Measurements from ENCODE around the gene DLG1.

Gene DLG1

GRCh38 chr3:197149528-197149927, 148.9 kb downstream of the DLG1 start:
- ChIA-PET CTCF (no interaction called here), POLR2A (no interaction called here)
- DNase-seq (ENCODE audit: extremely low spot score), result no peak
- TF ChIP-seq, protein P1, sequence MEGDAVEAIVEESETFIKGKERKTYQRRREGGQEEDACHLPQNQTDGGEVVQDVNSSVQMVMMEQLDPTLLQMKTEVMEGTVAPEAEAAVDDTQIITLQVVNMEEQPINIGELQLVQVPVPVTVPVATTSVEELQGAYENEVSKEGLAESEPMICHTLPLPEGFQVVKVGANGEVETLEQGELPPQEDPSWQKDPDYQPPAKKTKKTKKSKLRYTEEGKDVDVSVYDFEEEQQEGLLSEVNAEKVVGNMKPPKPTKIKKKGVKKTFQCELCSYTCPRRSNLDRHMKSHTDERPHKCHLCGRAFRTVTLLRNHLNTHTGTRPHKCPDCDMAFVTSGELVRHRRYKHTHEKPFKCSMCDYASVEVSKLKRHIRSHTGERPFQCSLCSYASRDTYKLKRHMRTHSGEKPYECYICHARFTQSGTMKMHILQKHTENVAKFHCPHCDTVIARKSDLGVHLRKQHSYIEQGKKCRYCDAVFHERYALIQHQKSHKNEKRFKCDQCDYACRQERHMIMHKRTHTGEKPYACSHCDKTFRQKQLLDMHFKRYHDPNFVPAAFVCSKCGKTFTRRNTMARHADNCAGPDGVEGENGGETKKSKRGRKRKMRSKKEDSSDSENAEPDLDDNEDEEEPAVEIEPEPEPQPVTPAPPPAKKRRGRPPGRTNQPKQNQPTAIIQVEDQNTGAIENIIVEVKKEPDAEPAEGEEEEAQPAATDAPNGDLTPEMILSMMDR (IDR thresholded peaks at IDR 0.05; ENCODE audit: control extremely low read depth, extremely low read depth, low read depth, missing control alignments), result no peak

DNA sequence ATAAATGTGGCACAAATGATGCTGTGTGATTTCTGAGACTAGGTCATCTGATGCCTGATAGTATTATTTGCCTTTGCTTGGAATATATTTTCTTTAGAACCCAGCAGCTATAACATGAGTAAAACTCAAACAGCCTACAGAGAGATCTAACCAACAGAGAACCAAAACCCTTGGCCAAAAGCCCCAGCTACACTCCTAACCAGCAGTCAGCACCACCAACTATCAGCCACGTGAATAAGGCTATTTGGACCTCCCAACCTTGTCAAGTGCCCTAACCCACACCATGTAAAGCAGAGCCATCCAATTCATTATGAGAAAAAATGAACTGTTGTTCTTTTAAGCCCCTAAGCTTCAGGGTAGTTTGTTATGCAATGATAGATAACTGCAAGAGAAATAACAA, 154.2 kb downstream of the DLG1 start:
- ChIA-PET CTCF (interaction anchor here (0.8 to 1.7 kb wide), 6 partner anchors 9 to 114 kb away, joined by 3 to 6 read pairs (median 3); no protein-coding TSS in a partner anchor), POLR2A (no interaction called here)
- DNase-seq (ENCODE audit: extremely low spot score), result no peak
- TF ChIP-seq, protein P1 (IDR thresholded peaks at IDR 0.05; ENCODE audit: control extremely low read depth, extremely low read depth, low read depth, missing control alignments), result no peak

DNA sequence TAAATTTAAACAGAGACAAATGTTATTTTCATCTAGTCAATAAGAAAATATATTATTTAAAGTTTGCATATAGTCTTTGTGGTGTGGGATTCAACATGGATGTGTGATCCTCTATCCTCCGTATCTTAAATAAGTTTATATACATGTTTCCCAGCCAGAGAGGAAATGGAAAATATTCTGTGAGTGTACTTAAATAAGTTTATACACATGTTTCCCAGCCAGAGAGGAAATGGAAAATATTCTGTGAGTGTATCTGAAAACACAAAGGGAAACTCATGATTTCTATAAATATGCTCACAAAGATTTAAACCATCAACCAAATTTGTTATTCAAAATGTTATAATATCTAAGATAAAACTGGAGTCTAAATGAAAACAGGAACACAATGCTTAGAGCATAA, 158.8 kb downstream of the DLG1 start:
- POLR2A ChIA-PET, result no interaction called here
- CTCF ChIA-PET, result no interaction called here
- TF ChIP-seq, protein P1 (IDR thresholded peaks at IDR 0.05; ENCODE audit: control extremely low read depth, extremely low read depth, low read depth, missing control alignments), result no peak
- DNase-seq (ENCODE audit: extremely low spot score), result no peak

GRCh38 chr3:197137751-197138150, 160.7 kb downstream of the DLG1 start:
- TF ChIP-seq, protein P1 (IDR thresholded peaks at IDR 0.05; ENCODE audit: control extremely low read depth, extremely low read depth, low read depth, missing control alignments), result no peak
- ChIA-PET CTCF (interaction anchor here (1.1 to 1.2 kb wide), 2 partner anchors 24 to 108 kb away, joined by 3 to 4 read pairs; partner anchors contain the start of gene MELTF), POLR2A (no interaction called here)
- no peak for DNase-seq (ENCODE audit: extremely low spot score)

GRCh38 chr3:197136744-197137143, 161.7 kb downstream of the DLG1 start:
- no peak for DNase-seq (ENCODE audit: extremely low spot score)
- CTCF ChIA-PET, result interaction anchor here (1.2 kb wide), 1 partner anchor 107 kb away, joined by 4 read pairs; the partner anchor contains the start of gene MELTF
- POLR2A ChIA-PET, result no interaction called here
- TF ChIP-seq, protein P1 (IDR thresholded peaks at IDR 0.05; ENCODE audit: control extremely low read depth, extremely low read depth, low read depth, missing control alignments), result no peak

GRCh38 chr3:197135212-197135611, 163.2 kb downstream of the DLG1 start:
- TF ChIP-seq, protein P1 (IDR thresholded peaks at IDR 0.05; ENCODE audit: control extremely low read depth, extremely low read depth, low read depth, missing control alignments), result no peak
- no peak for DNase-seq (ENCODE audit: extremely low spot score)
- ChIA-PET CTCF (interaction anchor here (0.8 kb wide), 1 partner anchor 9 kb away, joined by 4 read pairs; no protein-coding TSS in a partner anchor), POLR2A (no interaction called here)

Measured in GM10248 (cell line).